Caki2 (cell line): ENCODE data around the gene PLEKHM2. TPM values are rescaled to one million over a fixed set of nuclear protein-coding genes. Genes with fewer than 3 reads are reported as not detected.

Experiments
- DNase-seq: peaks from one replicate; pipeline ENCODE4 v3.0.0-alpha.2; 2015; ENCODE audit warnings: low read depth
- in situ Hi-C: cut with HindIII; loops from 2 replicates; pipeline ENCODE4 v1.10.0; 2016; ENCODE audit warnings: low sequenced_read_pairs, low pct_unique_long_range_greater_than_20kb, mixed read lengths
- total RNA-seq: library from RNA; depleted of rRNA; stranded (reverse); fragments of >200 nt; shearing (Covaris generic); gene quantifications from 2 replicates; pipeline ENCODE4 v1.2.3, GENCODE V29; 2014; ENCODE audit warnings: low replicate concordance

PLEKHM2 gene
- total RNA-seq, 1 experiment from 2014 or later = 53.5 TPM

DNA sequence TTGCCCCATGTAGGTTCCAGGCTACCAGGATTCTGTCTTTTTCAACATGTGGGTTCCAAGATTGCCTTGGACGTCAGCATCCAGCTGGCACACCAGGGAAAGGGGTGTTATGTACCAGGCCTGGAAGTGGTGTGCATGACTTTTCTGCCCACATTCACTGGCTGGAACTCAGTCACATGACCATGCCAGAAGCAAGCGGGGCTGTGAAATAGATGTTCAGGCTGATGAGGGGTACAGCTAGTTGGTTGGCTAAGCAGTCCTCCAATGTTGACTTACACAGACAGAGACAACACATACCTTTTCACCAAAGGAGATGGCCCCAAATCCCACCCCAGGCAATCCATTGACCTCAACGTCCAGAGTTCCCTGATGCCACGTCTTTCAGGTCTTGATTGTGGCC lies 14.3 kb upstream of the PLEKHM2 start:
- DNase-seq = no peak
- in situ Hi-C loops = no loop called here

DNA sequence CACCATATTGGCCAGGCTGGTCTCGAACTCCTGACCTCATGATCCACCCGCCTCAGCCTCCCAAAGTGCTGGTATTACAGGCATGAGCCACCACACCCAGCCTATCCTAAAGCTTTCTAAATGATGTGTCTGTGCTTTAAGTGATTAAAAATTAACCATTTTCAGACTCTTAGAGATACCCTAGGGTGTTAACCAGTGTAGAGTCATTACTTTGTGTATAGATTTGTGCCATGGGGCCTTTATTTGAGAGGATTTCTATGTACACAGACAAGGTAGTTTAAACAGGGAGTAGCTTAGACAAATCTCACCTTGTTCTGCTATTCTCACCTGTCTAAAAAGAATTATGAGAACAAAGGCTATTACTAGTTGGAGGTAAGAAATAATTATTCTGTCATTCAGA lies 12.7 kb upstream of the PLEKHM2 start:
- in situ Hi-C loops = no loop called here
- no peak for DNase-seq

DNA sequence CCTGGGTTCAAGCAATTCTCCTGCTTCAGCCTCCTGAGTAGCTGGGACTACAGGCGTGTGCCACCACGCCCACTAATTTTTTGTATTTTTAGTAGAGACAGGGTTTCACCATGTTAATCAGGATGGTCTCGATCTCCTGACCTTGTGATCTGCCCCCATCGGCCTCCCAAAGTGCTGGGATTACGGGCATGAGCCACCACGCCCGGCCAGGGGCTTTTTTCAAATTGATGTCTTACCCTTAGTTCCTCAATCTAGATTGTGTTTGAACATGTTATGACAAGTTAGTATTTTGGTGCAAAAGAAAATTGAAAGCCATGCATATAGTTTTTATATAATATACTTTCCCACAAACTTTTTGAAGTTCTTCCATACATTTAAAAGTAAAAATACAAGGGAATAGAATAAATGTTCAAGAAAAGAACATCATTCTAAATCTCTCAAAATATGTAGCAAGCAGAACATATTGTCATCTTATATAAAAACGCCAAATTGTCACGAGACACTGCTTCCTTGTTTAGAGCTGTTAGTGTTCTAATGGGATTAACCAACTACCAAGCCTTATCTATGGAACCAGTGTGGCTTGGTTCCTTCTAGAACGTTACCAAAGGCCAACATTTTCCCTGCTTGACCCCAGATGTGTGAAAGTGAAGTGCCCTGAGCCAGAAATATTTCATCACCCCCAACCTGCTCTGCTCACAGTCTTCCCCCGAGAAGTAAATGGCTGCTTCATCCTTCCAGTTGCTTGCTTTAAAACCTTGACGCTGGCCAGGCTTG lies 9.5 kb upstream of the PLEKHM2 start:
- no peak for DNase-seq
- in situ Hi-C loops = no loop called here

DNA sequence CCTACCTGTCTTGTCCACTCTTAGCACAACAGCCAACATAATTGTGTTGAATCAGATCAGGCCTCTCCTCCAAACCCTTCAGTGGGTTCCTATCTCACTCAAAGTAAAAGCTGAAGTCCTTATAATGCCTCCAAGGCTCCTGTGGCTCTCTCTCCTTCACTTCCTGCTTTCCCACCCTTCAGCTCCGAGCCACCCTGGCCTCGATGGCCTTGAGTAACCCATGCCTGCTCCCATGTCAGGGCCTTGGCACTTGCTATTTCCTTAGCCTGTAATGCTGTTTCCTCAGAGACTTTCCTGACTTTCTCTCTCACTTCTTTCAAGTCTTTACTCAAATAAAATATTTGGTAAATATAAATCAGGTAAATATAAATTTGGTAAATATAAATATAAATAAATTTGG lies 8.1 kb upstream of the PLEKHM2 start:
- no peak for DNase-seq
- in situ Hi-C loops = no loop called here

DNA sequence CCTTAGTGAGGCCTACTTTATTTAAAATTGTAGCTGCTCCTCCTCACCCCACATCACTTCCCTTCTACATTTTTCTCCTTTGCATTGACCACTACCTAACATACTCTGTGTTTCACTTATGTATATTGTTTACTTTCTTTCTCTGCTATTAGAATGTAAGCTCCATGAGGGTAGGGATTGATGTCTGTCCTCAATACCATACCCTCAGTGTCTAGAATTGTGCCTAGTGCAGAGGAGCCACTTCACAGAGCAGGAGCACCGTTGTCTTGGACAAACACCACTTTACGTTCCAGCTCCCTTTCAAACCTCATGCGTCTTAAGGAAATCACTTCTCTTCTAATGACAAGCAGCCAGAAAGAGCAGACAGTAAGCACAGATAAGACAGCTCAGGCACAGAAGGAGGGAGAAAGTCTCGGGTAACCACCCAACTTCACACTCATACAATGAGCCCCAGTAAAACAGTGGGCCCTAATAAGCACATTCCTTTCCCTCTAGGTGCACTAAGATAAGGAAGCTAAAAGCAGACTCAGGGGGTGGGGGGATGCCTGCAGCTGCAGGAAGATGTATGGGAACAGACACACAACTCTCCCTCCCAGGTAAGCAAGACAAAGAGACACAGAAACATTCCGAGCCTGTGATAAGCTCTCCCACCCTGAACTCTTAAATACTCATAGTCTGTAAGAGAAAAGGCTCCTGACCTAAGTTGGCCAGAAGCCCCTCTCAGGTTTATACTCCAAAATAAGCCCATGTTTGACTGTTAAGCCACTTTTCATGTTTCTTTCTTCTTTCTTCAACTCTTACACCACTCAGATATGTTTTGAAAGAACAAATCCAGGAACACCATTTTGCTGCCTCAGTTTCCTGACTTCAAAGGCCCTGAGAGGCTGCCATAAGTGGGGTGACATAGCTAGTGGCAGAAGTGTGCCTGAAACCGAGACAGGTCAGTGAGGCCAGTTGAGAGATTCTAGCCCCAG lies 7.1 kb upstream of the PLEKHM2 start:
- in situ Hi-C loops = no loop called here
- DNase-seq = no peak

DNA sequence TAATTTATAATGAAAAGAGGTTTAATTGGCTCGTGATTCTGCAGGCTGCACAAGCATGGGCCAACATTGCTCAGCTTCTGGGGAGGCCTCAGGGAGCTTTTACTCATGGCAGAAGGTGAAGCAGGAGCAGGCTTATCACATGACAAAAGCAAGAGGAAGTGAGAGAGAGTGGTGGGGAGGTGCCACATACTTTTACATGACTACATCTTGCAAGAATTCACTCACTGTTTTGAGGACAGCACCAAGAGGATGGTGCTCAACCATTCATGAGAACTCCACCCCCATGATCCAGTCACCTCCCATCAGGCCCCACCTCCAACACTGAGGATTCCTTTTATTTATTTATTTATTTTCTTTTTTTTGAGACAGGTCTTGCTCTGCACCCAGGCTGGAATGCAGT lies 5.5 kb upstream of the PLEKHM2 start:
- in situ Hi-C loops = no loop called here
- DNase-seq = peak; percentile 86

DNA sequence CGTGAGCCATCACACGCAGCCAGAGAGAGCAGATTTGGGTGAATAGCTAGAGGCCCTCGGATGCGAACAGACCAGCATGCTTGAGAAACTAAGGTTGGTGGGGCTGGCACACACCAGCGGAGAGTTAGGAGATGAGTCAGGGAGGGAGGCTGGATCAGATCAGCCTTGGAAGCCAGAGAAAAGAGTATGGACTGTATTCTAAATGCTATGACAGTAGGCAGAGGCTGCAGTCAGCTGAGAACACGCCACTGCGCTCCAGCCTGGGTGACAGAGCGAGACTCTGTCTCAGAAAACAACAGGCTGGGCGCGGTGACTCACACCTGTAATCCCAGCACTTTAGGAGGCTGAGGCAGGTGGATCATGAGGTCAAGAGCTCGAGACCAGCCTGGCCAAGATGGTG lies 4.0 kb upstream of the PLEKHM2 start:
- in situ Hi-C loops = no loop called here
- DNase-seq = peak; percentile 92

DNA sequence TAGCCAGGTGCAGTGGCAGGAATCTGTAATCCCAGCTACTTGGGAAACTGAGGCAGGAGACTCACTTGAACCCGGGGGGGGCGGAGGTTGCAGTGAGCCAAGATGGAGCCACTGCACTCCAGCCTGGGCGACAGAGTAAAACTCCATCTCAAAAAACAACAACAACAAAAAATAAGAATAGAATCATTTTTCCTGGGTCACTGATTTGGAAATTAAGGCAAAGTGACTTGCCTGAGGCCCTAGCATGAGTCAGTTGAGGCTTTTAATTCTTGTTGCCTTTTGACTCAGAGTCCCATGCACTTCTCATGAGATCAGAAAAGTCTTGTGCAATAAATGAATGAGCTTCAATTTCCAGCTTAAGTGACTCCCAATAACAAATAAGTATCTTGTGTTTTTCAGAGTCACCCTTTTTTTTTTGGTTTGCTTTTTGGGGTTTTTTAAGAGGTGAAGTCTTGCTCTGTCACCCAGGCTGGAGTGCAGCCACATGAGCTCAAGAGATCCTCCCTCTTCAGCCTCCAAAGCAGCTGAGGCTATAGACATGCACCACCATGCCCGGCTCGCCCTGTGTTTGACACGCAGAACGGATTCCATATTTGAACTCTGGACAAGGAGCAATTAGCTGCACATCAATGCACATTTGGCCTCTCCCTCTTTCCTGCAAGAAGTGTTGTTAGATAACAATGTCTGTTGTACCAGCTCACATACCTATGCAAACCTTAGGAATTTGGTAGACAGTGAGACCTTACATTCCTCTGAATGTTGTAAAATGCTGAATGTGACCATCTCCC lies 3.4 kb upstream of the PLEKHM2 start:
- peak; percentile 95 for DNase-seq
- in situ Hi-C loops = no loop called here

DNA sequence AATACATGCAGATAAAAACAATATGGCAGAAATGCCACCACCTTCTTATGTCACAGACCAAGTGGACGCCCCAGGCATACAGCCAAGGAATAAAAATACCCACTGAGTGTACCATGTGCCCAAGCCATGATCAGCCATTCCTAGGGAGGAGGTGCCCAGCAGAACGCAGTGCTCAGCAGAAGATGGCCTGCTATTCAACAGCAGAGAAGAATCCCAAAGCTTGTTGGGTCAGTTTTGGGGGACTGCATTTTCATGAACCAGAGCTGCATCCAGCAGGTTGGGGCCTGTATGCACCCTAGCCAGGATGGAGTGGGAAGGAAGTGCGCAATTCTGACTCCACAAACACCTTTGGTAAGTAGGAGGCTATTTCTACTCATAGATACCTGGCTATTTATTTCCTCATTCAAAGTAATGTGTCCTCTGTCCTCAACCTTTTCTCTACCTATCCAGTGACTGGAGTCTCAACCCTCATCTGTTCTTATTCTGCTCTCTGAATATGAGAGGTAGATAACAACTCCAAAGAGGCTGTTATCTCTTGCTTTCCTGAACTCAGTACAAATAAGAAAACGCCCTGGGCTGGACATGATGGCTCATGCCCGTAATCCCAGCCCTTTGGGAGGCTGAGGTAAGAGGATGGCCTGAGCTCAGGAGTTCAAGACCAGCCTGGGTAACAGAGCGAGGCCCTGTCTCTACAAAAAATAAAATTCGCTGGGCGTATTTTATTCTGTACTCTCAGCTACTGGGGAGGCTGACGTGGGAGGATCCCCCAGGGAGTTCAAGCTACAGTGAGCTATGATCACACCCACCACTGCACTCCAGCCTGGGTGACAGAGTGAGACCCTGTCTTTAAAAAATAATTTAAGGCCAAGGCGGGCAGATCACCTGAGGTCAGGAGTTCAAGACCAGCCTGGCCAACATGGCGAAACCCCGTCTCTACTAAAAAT lies 2.5 kb upstream of the PLEKHM2 start:
- in situ Hi-C loops = no loop called here
- no peak for DNase-seq

DNA sequence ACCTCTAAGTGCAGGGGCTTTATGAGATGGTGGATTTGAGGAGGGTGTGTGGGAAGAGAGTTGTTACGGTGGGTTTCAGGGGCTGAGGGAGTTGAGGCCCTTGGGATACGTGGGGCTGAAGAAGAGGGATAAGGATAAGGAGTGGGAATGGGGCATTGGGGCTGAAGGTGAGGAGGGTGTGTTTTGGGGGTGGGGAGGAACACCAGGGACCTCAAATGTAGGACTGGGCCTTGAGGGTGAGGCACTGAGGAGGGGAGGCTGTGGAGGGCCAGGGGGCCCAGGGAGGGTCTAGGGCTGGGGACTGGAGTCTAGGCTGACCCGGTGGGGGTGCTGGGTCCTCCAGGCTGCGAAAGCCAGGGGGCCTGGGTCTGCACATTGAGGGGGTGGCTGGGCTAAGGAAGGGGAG lies 1.2 kb upstream of the PLEKHM2 start:
- DNase-seq = no peak
- in situ Hi-C loops = no loop called here

DNA sequence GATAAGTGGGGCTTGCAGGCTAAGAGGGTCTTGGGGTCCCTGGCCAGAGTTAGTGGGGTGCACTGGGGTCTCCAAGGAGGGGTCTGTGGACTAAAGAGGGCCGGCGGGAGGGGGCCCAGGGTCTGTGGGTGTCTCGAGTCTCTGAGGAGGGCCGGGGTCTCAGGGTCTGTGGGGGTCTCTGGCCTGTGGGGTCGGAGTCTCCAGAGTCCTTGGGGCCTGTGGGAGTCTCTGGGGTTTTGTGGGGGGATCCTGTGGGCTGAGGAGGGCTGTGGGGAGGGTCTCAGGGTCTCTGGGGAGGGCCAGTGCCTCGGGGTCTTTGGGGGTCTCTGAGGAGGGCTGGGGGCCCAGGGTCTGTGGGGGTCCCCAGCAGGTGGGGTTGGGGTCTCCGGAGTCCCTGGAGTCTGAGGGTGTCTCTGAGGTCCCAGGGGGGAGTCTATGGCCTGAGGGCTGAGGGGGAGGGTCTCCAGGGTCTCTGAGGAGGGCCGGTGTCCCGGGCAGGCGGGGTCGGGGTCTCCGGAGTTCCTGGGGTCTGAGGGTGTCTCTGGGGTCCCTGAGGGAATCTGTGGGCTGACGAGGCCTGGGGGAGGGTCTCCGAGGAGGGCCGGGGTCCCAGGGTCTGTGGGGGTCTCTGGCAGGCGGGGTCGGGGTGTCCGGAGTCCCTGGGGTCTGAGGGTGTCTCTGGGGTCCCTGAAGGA lies 628 bp upstream of the PLEKHM2 start:
- DNase-seq = no peak
- in situ Hi-C loops = no loop called here

DNA sequence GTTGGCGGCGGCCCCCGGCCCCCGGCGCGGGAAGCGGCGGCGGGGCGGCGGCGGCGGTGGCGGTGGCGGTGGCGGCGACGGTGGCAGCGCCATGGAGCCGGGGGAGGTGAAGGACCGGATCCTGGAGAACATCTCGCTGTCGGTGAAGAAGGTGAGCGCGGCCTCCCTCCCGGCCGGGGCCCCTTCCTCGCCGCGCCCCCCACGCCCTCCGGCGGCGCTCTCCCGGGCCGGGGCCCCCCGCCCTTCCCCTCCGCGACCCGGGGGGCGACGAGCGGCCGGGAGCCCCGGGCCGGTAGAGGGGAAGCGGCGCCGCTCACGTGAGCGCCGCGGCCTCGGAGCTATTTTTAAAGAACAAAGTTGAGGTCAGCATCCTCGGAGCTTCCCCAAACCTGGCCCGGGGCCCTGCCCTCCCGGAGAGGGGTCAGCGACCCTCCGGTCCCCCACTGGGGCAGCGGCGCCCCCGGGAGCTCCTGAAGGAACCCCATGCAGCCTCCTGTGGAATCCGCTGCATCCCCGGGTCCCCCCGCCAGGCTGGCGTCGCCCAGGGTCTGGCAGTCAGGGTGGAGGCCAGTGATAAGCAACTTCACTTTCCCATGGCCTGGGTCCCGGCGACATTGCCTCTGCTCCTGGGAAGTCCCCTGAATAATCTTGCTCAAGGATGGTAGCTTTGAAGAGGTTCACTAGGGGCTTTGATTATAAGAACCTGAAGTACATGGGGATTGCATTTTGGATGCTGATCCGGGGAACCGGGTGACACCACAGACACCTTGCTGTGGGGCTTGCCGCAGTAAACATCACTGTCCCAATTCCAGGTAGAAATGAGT lies 560 bp downstream of the PLEKHM2 start:
- peak; percentile 26 for DNase-seq
- in situ Hi-C loops = no loop called here

DNA sequence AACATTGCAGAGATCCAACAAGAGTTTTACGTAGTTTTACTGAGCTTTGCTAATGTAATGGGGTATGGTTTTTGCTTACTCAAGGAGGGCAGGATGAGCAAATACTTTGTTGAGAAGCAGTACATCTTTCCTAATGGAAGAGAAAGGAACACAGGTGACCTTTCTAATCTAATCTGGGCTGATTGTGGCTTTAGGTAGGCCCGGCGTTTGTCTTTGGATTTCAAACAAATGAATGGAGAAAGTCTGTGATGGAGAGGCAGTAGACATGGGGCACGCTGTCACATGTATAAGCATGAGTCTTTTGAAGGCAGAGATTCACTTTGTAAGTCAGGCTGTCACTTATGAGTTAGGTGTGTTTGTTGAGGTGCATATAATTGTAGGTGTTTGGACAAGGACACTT lies 1.7 kb downstream of the PLEKHM2 start:
- DNase-seq = no peak
- in situ Hi-C loops = no loop called here

DNA sequence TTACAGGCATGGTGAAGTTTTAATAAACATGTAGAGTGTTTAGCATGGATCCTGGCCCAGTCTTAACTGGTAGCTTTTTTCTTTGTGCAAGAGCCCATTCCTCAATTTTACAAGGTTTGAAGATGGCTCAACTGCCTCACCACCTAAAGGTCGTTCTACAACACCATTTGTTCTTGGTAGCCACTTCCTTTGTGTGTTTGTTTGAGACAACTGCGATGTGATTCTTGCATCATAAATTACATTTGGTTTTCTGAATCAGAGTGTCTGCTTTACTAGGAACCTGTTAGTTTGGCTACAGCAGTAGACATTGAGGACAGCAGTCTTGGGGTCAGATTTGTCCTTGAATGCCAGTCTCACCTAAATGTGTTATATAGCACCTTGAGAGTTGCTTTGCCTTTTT lies 3.3 kb downstream of the PLEKHM2 start:
- in situ Hi-C loops = no loop called here
- no peak for DNase-seq

DNA sequence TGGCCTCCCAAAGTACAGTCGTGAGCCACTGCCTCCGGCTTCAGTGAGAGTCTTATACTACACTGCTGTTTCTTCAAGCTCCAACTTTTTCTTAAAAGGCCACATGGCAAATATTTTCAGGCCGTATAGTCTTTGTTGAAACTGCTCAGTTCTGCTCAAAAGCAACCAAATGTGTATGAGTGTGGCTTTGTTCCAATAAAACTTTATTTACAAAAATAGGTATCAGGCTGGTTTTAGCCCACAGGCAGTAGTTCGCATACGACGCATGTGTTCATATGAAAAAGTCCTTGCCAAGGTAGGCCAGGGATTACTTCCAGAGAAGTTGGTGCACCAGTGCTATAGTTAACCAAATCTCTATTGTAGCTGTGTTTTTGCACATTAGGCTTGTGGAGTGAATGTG lies 6.2 kb downstream of the PLEKHM2 start:
- DNase-seq = no peak
- in situ Hi-C loops = no loop called here

DNA sequence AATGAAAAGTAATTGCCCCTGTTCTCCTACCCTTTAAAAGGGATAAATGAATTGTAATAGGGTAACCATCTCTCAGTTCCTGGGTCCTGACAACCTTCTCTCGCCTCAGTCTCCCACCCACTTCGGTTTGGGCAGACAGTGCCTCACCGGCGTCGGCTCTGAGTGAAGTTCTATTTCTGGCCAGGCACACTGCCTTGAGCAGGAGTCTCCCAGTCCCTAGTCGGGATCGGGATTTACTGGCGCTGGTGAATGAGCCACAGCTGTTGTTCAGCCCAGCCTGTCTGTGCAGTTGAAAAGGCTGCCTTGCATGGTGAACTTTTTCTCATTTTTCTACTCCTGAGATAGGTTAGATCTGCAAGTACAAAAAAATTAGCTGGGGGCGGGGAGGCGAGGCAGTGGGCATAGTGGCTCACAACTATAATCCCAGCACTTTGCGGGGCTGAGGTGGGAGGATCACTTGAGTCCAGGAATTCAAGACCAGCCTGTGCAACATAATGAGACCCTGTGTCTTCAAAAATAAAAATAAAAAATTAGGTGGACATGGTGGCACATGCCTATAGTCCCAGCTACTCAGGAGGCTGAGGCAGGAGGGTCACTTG lies 7.4 kb downstream of the PLEKHM2 start:
- in situ Hi-C loops = no loop called here
- no peak for DNase-seq
